ENCODE data around the gene ZBTB1. TPM values are rescaled to one million over a fixed set of nuclear protein-coding genes. Genes with fewer than 3 reads are reported as not detected.
"Not testable (repeated sequence)": the region's sequence is repeated elsewhere in the genome, so short reads cannot be mapped to it uniquely, and the experiment has no call there.

The ZBTB1 gene
- total and polyA plus RNA-seq, 12 donors: 15.1 to 38.1 (median 28.2) TPM

GRCh38 chr14:64563696-64564095 is 59.1 kb downstream of the ZBTB1 start:
- Histone ChIP-seq H3K4me3 (no peak overlapping the region), H3K9me3 (replicated peaks in 1 of 3) (no peaks in the 10 kb centered on the region), H3K27ac (no peak overlapping the region), H3K4me1 (replicated peaks in 1 of 2) (peaks cover 0 to 12% of the 10 kb centered on the region in 2 donors), H3K36me3 (replicated peaks in 1 of 2) (no peaks in the 10 kb centered on the region), H3K27me3 (no peaks in the 10 kb centered on the region)
- intact Hi-C loops (cut with DNase I): no loop called here
- no peak for DNase-seq
- no peak for TF ChIP-seq POLR2A (IDR thresholded peaks at IDR 0.05)
- TF ChIP-seq CTCF (IDR thresholded peaks at IDR 0.05): no peak
- 78 to 86% (median 82%) methylated on average over 6 of the region's 6 CpGs for WGBS, 4 donors

- TF ChIP-seq POLR2A (IDR thresholded peaks at IDR 0.05) (no peak), CTCF (IDR thresholded peaks at IDR 0.05) (no peak)
- no peaks in the 10 kb centered on the region for H3K9me3 ChIP-seq (replicated peaks in 1 of 3)
- H3K27ac ChIP-seq: peak overlapping the region in 1 of 5 donors; percentile 30
- intact Hi-C loops (cut with DNase I): no loop called here
- DNase-seq: no peak
- H3K36me3 ChIP-seq (replicated peaks in 1 of 2): no peaks in the 10 kb centered on the region
- H3K4me3 ChIP-seq: no peak overlapping the region
- 76 to 86% (median 83%) methylated on average over 1 to 5 of the region's 5 CpGs for WGBS, 4 donors
- peaks cover 7 to 23% of the 10 kb centered on the region in 2 donors for H3K4me1 ChIP-seq (replicated peaks in 1 of 2)
- no peaks in the 10 kb centered on the region for H3K27me3 ChIP-seq
These were observed 62.1 kb downstream of the ZBTB1 start for GRCh38 chr14:64566651-64567122.

- no peaks in the 10 kb centered on the region for H3K27me3 ChIP-seq
- H3K9me3 ChIP-seq (replicated peaks in 1 of 3): no peaks in the 10 kb centered on the region
- H3K4me3 ChIP-seq: no peak overlapping the region
- H3K36me3 ChIP-seq (replicated peaks in 1 of 2): no peaks in the 10 kb centered on the region
- H3K4me1 ChIP-seq (replicated peaks in 1 of 2): peaks cover 7 to 23% of the 10 kb centered on the region in 2 donors
- intact Hi-C loops (cut with DNase I): no loop called here
- peak; percentile 53 to 88 (median 83) for DNase-seq
- no peak for TF ChIP-seq POLR2A (IDR thresholded peaks at IDR 0.05)
- TF ChIP-seq CTCF (IDR thresholded peaks at IDR 0.05): no peak
- peak overlapping the region; percentile 15 to 66 (median 57) for H3K27ac ChIP-seq
- 34 to 45% (median 38%) methylated on average over 3 of the region's 3 CpGs for WGBS, 4 donors
These were observed 64.6 kb downstream of the ZBTB1 start for GRCh38 chr14:64569138-64569631.

GRCh38 chr14:64569646-64570045 is 65.1 kb downstream of the ZBTB1 start:
- DNase-seq; intact Hi-C loops (cut with DNase I); H3K36me3 ChIP-seq (replicated peaks in 1 of 2); H3K4me3 ChIP-seq; H3K27me3 ChIP-seq; H3K9me3 ChIP-seq (replicated peaks in 1 of 3): not testable (repeated sequence)
- Histone ChIP-seq H3K4me1 (replicated peaks in 1 of 2) (peaks cover 7 to 23% of the 10 kb centered on the region in 2 donors), H3K27ac (peak overlapping the region; percentile 15 to 66 (median 57))
- 72 to 82% (median 80%) methylated on average over 7 of the region's 7 CpGs for WGBS, 4 donors

Data from adrenal gland (tissue), 12 donors.